Lower lobe of right lung (tissue), 2 donors: ENCODE data around the gene UBL3. TPM values are rescaled to one million over a fixed set of nuclear protein-coding genes. Genes with fewer than 3 reads are reported as not detected.

Experiments used
- ATAC-seq, 2 donors: fragments of 200-7000 bp; cut with Tn5 transposase; one replicate each; pipeline ENCODE4 v1.9.1; 2020 to 2022; ENCODE audit warnings: mild to moderate bottlenecking in 2 of 2, moderate library complexity in 2 of 2
- DNase-seq: peaks from one replicate; pipeline ENCODE4 v3.0.0-alpha.2; 2020
- H3K27ac ChIP-seq: fragments of 200-600 bp; one replicate; pipeline ENCODE4 v1.8.0; 2022
- H3K27me3 ChIP-seq: fragments of 200-600 bp; one replicate; pipeline ENCODE4 v1.8.0; 2022; ENCODE audit warnings: low read depth
- H3K36me3 ChIP-seq: fragments of 200-600 bp; one replicate; pipeline ENCODE4 v1.8.0; 2022; ENCODE audit warnings: mild to moderate bottlenecking
- H3K4me1 ChIP-seq: fragments of 200-600 bp; one replicate; pipeline ENCODE4 v1.8.0; 2022
- H3K4me3 ChIP-seq: fragments of 200-600 bp; one replicate; pipeline ENCODE4 v1.8.0; 2022; ENCODE audit warnings: mild to moderate bottlenecking
- H3K9me3 ChIP-seq: fragments of 200-600 bp; one replicate; pipeline ENCODE4 v1.8.0; 2022
- CTCF ChIP-seq: fragments of 200-600 bp; IDR thresholded peaks from one replicate; pipeline ENCODE4 v1.8.0; 2022; ENCODE audit warnings: antibody characterized with exemption, mild to moderate bottlenecking
- intact Hi-C: fragments of 100-400 bp; cut with DNase I; formaldehyde crosslinking; loops from one replicate; pipeline ENCODE4 v1.11.0; 2022
- total RNA-seq: library from RNA; stranded (reverse); fragmentation: NEBNext Ultra II Directional; extraction: Animal tissue kit (Norgen Biotek cat#: 25700); gene quantifications from one replicate; pipeline ENCODE4 v1.2.1, GENCODE V29; 2021
- donor health status: DM: no; HTN: yes; CAD: no; lungs with severe emphysema.

Gene UBL3
- total RNA-seq, 1 donor from 2014 or later: 49.5 TPM

GRCh38 chr13:29791997-29792780 is 58.2 kb downstream of the UBL3 start:
- no peak overlapping the region for H3K4me3 ChIP-seq

GRCh38 chr13:29791508-29791907 is 58.9 kb downstream of the UBL3 start:
- TF ChIP-seq CTCF: no peak
- Histone ChIP-seq H3K4me1 (peaks cover 7% of the 10 kb centered on the region), H3K27ac (no peak overlapping the region), H3K9me3 (no peaks in the 10 kb centered on the region), H3K4me3 (no peak overlapping the region), H3K36me3 (no peaks in the 10 kb centered on the region), H3K27me3 (no peaks in the 10 kb centered on the region)
- intact Hi-C loops: no loop called here
- ATAC-seq: no peak
- no peak for DNase-seq

More at GRCh38 chr13:29791997-29792780, 58.2 kb downstream of the UBL3 start:
- H3K27ac ChIP-seq: no peak overlapping the region
- no peak for TF ChIP-seq CTCF
- H3K36me3 ChIP-seq: no peaks in the 10 kb centered on the region
- H3K4me1 ChIP-seq: peaks cover 7% of the 10 kb centered on the region
- intact Hi-C loops: no loop called here
- DNase-seq (no peak), ATAC-seq (no peak)
- H3K27me3 ChIP-seq: no peaks in the 10 kb centered on the region
- H3K9me3 ChIP-seq: no peaks in the 10 kb centered on the region

- ATAC-seq (no peak), DNase-seq (no peak)
- no peak overlapping the region for H3K4me3 ChIP-seq
- intact Hi-C loops: no loop called here
- no peaks in the 10 kb centered on the region for H3K4me1 ChIP-seq
- H3K27ac ChIP-seq: no peak overlapping the region
- H3K9me3 ChIP-seq: no peaks in the 10 kb centered on the region
- H3K27me3 ChIP-seq: no peaks in the 10 kb centered on the region
- H3K36me3 ChIP-seq: no peaks in the 10 kb centered on the region
- no peak for TF ChIP-seq CTCF
Measured at GRCh38 chr13:29786698-29787097, 63.7 kb downstream of the UBL3 start.

GRCh38 chr13:29785978-29786377 is 64.4 kb downstream of the UBL3 start:
- intact Hi-C loops: no loop called here
- Histone ChIP-seq H3K27me3 (no peaks in the 10 kb centered on the region), H3K36me3 (no peaks in the 10 kb centered on the region), H3K27ac (no peak overlapping the region), H3K4me3 (no peak overlapping the region), H3K4me1 (no peaks in the 10 kb centered on the region), H3K9me3 (no peaks in the 10 kb centered on the region)
- no peak for DNase-seq
- no peak for TF ChIP-seq CTCF
- ATAC-seq: peak in 1 of 2 donors; percentile 34

- intact Hi-C loops: no loop called here
- no peak overlapping the region for H3K27ac ChIP-seq
- no peaks in the 10 kb centered on the region for H3K9me3 ChIP-seq
- TF ChIP-seq CTCF: no peak
- DNase-seq (no peak), ATAC-seq (peak in 1 of 2 donors; percentile 22)
- no peaks in the 10 kb centered on the region for H3K4me1 ChIP-seq
- no peaks in the 10 kb centered on the region for H3K36me3 ChIP-seq
- H3K27me3 ChIP-seq: no peaks in the 10 kb centered on the region
- H3K4me3 ChIP-seq: no peak overlapping the region
Measured at GRCh38 chr13:29782798-29783197, 67.6 kb downstream of the UBL3 start.
